Thymus (tissue), 11 donors: Measurements from ENCODE around the gene TUBA4B. TPM values are rescaled to one million over a fixed set of nuclear protein-coding genes. Genes with fewer than 3 reads are reported as not detected.

ENCODE experiments used
- DNase-seq, 9 donors: peaks; one replicate each; pipeline ENCODE4 v3.0.0-alpha.2; 2013; ENCODE audit warnings: low spot score in 9 of 9, low read depth in 6 of 9, missing footprints in 1 of 9
- H3K27ac ChIP-seq, 2 donors: one replicate each; pipeline ENCODE4 v1.5.1; 2013; ENCODE audit warnings: control low read depth in 1 of 2, low read depth in 1 of 2, low read length in 1 of 2, mild to moderate bottlenecking in 1 of 2, moderate library complexity in 1 of 2
- H3K27me3 ChIP-seq, 2 donors: one replicate each; pipeline ENCODE4 v1.5.1; 2013; ENCODE audit warnings: low read length in 1 of 2; ENCODE audit not compliant: control insufficient read depth in 2 of 2, insufficient read depth in 1 of 2
- H3K36me3 ChIP-seq, 2 donors: one replicate each; pipeline ENCODE4 v1.5.1; 2013; ENCODE audit warnings: low read length in 1 of 2, mild to moderate bottlenecking in 1 of 2, moderate library complexity in 1 of 2; ENCODE audit not compliant: control insufficient read depth in 2 of 2, insufficient read depth in 2 of 2
- H3K4me1 ChIP-seq, 2 donors: one replicate each; pipeline ENCODE4 v1.5.1; 2013; ENCODE audit warnings: low read length in 2 of 2; ENCODE audit not compliant: control insufficient read depth in 2 of 2, insufficient read depth in 2 of 2
- H3K4me3 ChIP-seq, 2 donors: one replicate each; pipeline ENCODE4 v1.5.1; 2013; ENCODE audit warnings: low read length in 2 of 2, control low read depth in 1 of 2, mild to moderate bottlenecking in 1 of 2
- H3K9me3 ChIP-seq, 2 donors: one replicate each; pipeline ENCODE4 v1.5.1; 2013; ENCODE audit warnings: low read length in 1 of 2, mild to moderate bottlenecking in 1 of 2; ENCODE audit not compliant: control insufficient read depth in 2 of 2, insufficient read depth in 1 of 2
- WGBS: extraction: QIAGEN DNeasy Blood & Tissue Kit; methylation state at CpG from one replicate; pipeline ENCODE4 v1.1.7; 2013; 5-methylcytosine and 5-hydroxymethylcytosine counted together
- polyA plus RNA-seq: library from polyadenylated mRNA; stranded (reverse); fragments of 200-250 nt; gene quantifications from one replicate; pipeline ENCODE4 v1.2.3, GENCODE V29; 2013
- total RNA-seq: library from RNA; stranded (reverse); fragments of 120-200 nt; gene quantifications from one replicate; pipeline ENCODE4 v1.2.4, GENCODE V29; 2013
- donor health status: healthy.

TUBA4B gene
- total and polyA plus RNA-seq, 2 donors = 0.05 to 0.23 TPM

DNA sequence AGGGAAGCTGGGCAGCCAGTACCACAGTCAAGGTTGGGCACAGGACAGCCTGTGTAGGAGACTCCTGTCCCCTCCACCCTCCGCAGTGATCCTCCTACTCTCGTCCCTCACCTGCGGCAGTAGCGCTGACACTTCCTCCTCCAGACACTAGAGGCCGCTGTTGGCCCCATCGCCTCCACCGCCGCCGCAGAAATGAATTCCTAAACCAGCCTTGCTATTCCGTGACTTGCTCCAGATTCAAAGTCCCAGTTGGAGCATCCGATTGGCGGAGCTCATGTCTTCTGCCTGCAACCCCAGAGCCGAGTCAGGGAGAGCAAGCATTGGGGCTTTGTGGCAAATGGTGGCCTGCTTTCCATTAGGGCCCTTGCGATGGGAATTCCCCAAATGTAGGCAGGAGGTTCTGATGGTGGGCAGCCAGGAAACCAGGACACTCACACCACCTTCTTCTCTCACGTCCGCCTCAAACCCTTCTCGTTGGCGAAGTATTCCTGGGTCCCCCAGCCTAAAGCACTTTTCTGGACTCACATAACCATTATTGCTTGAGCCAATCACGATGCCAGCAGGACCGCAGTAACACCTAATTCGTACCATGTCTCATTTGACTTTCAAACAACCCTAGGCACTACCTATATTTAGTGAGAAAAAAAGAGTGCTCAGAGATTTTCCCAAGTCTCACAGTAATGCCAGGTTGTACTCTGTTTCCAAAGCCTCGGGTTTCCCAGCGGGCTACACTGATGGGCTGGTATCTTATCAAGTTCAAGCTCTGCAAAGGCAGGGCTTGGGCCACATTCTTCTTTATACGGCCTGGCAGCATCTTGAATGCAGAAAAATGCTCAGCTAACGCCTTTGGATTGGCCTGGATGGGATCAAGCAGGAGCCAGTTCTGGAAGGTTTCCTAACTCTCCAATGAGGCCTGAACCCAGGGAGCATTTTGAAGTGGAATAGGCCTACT, 24.9 kb downstream of the TUBA4B start:
- 33% methylated on average over 25 of the region's 25 CpGs for WGBS
- Histone ChIP-seq H3K9me3 (no peaks in the 10 kb centered on the region), H3K27ac (peak overlapping the region; percentile 99 to 100), H3K27me3 (peaks cover 0 to 13% of the 10 kb centered on the region in 2 donors), H3K4me3 (no peak overlapping the region), H3K36me3 (peaks cover 14 to 24% of the 10 kb centered on the region in 2 donors), H3K4me1 (peaks cover 19 to 34% of the 10 kb centered on the region in 2 donors)
- peak in 5 of 9 donors; percentile 63 to 82 (median 74) for DNase-seq

DNA sequence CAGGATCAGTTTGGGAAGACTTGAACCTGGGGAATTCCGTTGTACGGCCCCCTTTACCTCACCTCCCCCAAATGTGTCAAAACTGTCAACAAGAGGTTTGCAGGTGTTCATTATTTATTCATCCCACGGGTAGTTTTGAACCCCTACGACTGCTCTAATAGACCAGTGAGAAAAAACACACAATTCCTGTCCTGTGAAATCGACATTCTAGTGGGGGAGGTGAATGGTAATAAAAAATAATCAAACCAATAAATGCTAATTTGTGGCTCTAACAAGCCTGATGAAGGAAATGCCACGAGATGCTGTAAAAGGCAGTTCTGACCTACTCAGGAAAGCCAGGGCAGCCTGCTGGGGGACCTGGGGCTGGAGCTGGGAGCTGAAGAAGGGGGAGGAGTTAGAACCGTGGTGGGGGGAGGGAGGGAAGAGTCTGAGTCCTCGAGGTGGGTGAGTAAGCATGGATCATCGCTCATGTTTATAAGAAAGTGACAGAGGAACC, 25.7 kb downstream of the TUBA4B start:
- H3K4me3 ChIP-seq = peak overlapping the region; percentile 74 to 81
- H3K36me3 ChIP-seq = peaks cover 21 to 31% of the 10 kb centered on the region in 2 donors
- peak overlapping the region; percentile 99 to 100 for H3K27ac ChIP-seq
- DNase-seq = no peak
- no peaks in the 10 kb centered on the region for H3K9me3 ChIP-seq
- peaks cover 0 to 9% of the 10 kb centered on the region in 2 donors for H3K27me3 ChIP-seq
- WGBS = 10% methylated on average over 9 of the region's 9 CpGs
- H3K4me1 ChIP-seq = peaks cover 19 to 34% of the 10 kb centered on the region in 2 donors

DNA sequence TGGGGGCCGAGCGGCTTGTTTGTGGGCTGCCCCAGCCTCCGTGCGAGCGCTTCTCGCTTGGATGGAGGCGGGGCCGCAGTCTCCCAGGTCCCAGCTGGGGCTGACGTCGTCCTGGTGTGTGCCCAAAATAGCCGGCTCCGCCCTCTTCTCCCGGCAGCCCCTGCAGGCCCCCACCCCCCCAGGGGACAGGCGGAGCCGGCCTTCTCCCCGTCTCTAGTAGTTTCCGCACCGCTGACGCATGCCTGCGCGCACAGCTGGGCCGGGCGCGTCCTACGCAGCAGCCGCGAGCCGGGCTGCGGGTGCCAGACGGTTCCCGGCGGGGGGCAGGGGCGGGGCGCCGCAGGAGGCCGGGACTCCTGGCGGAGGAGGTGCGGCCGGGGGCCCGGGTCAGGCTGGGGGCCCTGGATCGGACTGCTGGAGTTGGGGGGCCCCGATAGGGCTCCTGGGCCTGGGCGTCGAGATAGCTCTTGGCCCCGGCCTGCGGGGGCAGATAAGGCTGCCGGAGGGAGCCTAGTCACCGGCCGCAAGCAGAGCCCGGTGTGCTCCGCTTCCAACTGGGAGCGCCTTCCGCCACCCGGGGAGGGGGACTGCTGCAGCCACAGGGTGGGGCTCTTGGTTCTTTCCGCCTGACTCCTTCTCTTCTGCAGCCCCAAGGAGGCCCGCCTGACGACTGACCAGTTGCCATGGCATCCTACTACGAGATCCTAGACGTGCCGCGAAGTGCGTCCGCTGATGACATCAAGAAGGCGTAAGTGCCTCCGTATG, 26.3 kb downstream of the TUBA4B start, which contains the start of gene DNAJB2:
TSS of gene DNAJB2 (plus strand) at position 216 of the 765 bp plus-strand sequence. CDS start at position 684, 468 bp downstream.
- Histone ChIP-seq H3K4me1 (peaks cover 19 to 34% of the 10 kb centered on the region in 2 donors), H3K27ac (peak within 1 kb of the TSS; percentile 99 to 100), H3K27me3 (peaks cover 0 to 3% of the 10 kb centered on the region in 2 donors), H3K4me3 (peak within 1 kb of the TSS; percentile 74 to 81), H3K9me3 (no peaks in the 10 kb centered on the region), H3K36me3 (peaks cover 23 to 37% of the 10 kb centered on the region in 2 donors)
- WGBS = 2% methylated on average over 65 of the region's 65 CpGs
- peak; percentile 90 to 99 (median 97) for DNase-seq

DNA sequence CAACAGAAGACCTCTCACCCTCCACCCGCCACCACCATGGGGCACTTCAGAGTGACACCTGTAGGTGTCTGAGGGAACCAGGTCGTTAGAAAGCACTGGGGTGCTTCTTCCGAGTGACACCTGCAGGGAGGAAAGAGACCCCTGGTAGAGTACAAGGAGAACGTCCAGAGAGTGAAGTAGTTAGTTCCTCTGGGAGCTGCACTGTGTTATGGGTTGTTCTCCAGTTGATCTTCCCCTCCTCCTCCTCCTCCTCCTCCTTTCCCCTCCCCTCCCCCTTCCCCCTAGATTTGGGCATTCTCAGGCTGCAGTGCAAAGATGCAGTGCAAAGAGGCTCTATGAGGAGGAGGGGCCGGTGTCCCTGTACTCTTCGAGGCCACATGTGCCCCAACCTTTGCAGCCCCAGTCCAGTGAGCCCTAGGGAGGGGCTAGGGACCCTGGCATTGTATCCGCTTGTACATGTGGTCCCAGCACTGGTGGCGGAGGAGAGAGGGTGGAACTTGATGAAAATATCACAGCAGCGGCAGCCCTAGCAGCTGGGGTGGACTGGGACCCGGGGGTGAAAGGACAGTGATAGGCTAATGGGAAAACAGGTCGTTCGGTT, 27.0 kb downstream of the TUBA4B start:
- Histone ChIP-seq H3K4me3 (peak overlapping the region; percentile 74 to 81), H3K9me3 (no peaks in the 10 kb centered on the region), H3K4me1 (peaks cover 19 to 34% of the 10 kb centered on the region in 2 donors), H3K36me3 (peaks cover 30 to 44% of the 10 kb centered on the region in 2 donors), H3K27ac (peak overlapping the region; percentile 99 to 100), H3K27me3 (no peaks in the 10 kb centered on the region)
- WGBS = 64% methylated on average over 12 of the region's 12 CpGs
- DNase-seq = peak in 6 of 9 donors; percentile 50 to 88 (median 68)

GRCh38 chr2:219280651-219281050, 27.6 kb downstream of the TUBA4B start:
- peaks cover 30 to 50% of the 10 kb centered on the region in 2 donors for H3K36me3 ChIP-seq
- H3K4me1 ChIP-seq = peaks cover 19 to 35% of the 10 kb centered on the region in 2 donors
- no peak for DNase-seq
- no peak overlapping the region for H3K4me3 ChIP-seq
- 96% methylated on average over 4 of the region's 4 CpGs for WGBS
- H3K9me3 ChIP-seq = no peaks in the 10 kb centered on the region
- H3K27me3 ChIP-seq = no peaks in the 10 kb centered on the region
- H3K27ac ChIP-seq = peak overlapping the region in 1 of 2 donors; percentile 100

DNA sequence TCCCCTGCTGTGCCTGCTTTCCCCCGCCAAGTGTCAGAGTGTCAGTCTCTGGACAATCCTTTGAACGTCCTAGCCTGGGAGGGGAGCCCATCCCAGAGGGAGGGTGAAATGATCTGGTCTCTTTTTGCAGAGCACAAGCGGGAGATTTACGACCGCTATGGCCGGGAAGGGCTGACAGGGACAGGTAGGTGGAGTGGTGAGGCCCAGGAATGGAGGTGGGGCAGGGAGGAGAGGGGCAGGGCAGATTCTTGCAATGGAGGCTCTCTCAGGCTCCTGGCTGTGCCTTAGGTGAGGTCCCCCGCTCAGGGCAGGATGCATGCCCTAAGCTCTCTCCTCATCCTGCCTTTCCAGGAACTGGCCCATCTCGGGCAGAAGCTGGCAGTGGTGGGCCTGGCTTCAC, 28.5 kb downstream of the TUBA4B start:
- DNase-seq = no peak
- H3K27ac ChIP-seq = no peak overlapping the region

GRCh38 chr2:219282375-219282774, 29.3 kb downstream of the TUBA4B start:
- peaks cover 19 to 36% of the 10 kb centered on the region in 2 donors for H3K4me1 ChIP-seq
- WGBS = 96% methylated on average over 5 of the region's 5 CpGs
- peaks cover 33 to 59% of the 10 kb centered on the region in 2 donors for H3K36me3 ChIP-seq
- DNase-seq = no peak
- H3K27me3 ChIP-seq = no peaks in the 10 kb centered on the region
- no peak overlapping the region for H3K27ac ChIP-seq
- H3K9me3 ChIP-seq = no peaks in the 10 kb centered on the region
- H3K4me3 ChIP-seq = no peak overlapping the region

More for the DNA sequence above, 28.5 kb downstream of the TUBA4B start:
- Histone ChIP-seq H3K9me3 (no peaks in the 10 kb centered on the region), H3K27me3 (no peaks in the 10 kb centered on the region), H3K4me3 (no peak overlapping the region), H3K4me1 (peaks cover 19 to 37% of the 10 kb centered on the region in 2 donors), H3K36me3 (peaks cover 33 to 59% of the 10 kb centered on the region in 2 donors)
- WGBS = 95% methylated on average over 8 of the region's 8 CpGs

DNA sequence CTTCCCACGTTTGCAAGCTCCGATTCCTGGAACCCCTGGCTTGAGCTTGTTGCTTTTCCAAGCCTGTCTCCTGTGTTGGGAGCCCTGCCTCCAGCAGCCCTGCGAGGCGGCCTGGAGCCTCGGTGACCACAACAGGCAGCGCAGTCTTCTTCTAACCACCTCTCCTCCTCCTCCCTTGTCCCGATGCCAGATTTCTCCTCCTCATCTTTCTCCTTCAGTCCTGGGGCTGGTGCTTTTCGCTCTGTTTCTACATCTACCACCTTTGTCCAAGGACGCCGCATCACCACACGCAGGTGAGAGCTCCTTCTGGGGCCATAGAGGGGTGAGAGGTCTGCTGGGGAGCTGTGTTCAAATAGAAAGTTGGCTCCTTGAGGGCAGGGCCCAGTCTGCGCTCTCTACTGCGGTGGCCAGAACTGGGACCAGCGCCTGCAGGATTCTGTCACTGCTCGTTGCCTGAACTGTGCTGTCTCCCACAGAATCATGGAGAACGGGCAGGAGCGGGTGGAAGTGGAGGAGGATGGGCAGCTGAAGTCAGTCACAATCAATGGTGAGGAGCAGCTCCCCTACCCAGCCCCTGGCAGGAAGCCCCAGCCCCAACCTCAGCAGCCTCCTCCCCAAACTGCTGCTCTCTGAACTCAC, 30.0 kb downstream of the TUBA4B start:
- H3K4me3 ChIP-seq = no peak overlapping the region
- peaks cover 14 to 29% of the 10 kb centered on the region in 2 donors for H3K4me1 ChIP-seq
- no peaks in the 10 kb centered on the region for H3K9me3 ChIP-seq
- H3K27me3 ChIP-seq = no peaks in the 10 kb centered on the region
- H3K36me3 ChIP-seq = peaks cover 33 to 59% of the 10 kb centered on the region in 2 donors
- H3K27ac ChIP-seq = no peak overlapping the region
- no peak for DNase-seq
- 95% methylated on average over 17 of the region's 17 CpGs for WGBS
